Measurements from ENCODE around the gene SH3BP2. TPM values are rescaled to one million over a fixed set of nuclear protein-coding genes. Genes with fewer than 3 reads are reported as not detected.

Gene SH3BP2
- total and polyA plus RNA-seq, 10 donors: 42.0 to 295 (median 237) TPM

- peak in 2 of 3 donors; percentile 58 to 74 for TF ChIP-seq POLR2AphosphoS5 (IDR thresholded peaks at IDR 0.05)
- TF ChIP-seq, protein P1, sequence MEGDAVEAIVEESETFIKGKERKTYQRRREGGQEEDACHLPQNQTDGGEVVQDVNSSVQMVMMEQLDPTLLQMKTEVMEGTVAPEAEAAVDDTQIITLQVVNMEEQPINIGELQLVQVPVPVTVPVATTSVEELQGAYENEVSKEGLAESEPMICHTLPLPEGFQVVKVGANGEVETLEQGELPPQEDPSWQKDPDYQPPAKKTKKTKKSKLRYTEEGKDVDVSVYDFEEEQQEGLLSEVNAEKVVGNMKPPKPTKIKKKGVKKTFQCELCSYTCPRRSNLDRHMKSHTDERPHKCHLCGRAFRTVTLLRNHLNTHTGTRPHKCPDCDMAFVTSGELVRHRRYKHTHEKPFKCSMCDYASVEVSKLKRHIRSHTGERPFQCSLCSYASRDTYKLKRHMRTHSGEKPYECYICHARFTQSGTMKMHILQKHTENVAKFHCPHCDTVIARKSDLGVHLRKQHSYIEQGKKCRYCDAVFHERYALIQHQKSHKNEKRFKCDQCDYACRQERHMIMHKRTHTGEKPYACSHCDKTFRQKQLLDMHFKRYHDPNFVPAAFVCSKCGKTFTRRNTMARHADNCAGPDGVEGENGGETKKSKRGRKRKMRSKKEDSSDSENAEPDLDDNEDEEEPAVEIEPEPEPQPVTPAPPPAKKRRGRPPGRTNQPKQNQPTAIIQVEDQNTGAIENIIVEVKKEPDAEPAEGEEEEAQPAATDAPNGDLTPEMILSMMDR (IDR thresholded peaks at IDR 0.05 in 8 of 11, conservative IDR thresholded peaks at IDR 0.05 in 3 of 11): no peak
- no peak for TF ChIP-seq POLR2A (IDR thresholded peaks at IDR 0.05)
- peak overlapping the region in 2 of 8 donors; percentile 4 to 46 for H3K4me3 ChIP-seq
- 50 to 59% (median 55%) methylated on average over 22 to 28 of the region's 28 CpGs for WGBS, 5 donors
- peak; percentile 87 for DNase-seq
- H3K36me3 ChIP-seq: peaks cover 0 to 56% (median 0%) of the 10 kb centered on the region in 6 donors
- H3K27me3 ChIP-seq (replicated peaks in 1 of 7): no peaks in the 10 kb centered on the region
- peaks cover 73 to 97% (median 92%) of the 10 kb centered on the region in 6 donors for H3K4me1 ChIP-seq
- intact Hi-C loops (cut with DNase I; ENCODE audit: low total_unique reads): no loop called here
- H3K9me3 ChIP-seq: no peaks in the 10 kb centered on the region
- peak overlapping the region; percentile 70 to 98 (median 86) for H3K27ac ChIP-seq
These were observed 13.8 kb downstream of the SH3BP2 start for GRCh38 chr4:2806390-2807355.

GRCh38 chr4:2807571-2807970, 14.7 kb downstream of the SH3BP2 start:
- DNase-seq: peak; percentile 76
- intact Hi-C loops (cut with DNase I; ENCODE audit: low total_unique reads): no loop called here
- Histone ChIP-seq H3K36me3 (peaks cover 0 to 55% (median 0%) of the 10 kb centered on the region in 6 donors), H3K9me3 (no peaks in the 10 kb centered on the region), H3K27ac (peak overlapping the region in 7 of 8 donors; percentile 70 to 98 (median 87)), H3K27me3 (replicated peaks in 1 of 7) (no peaks in the 10 kb centered on the region), H3K4me3 (no peak overlapping the region), H3K4me1 (peaks cover 75 to 97% (median 96%) of the 10 kb centered on the region in 6 donors)
- TF ChIP-seq, protein P1 (IDR thresholded peaks at IDR 0.05 in 8 of 11, conservative IDR thresholded peaks at IDR 0.05 in 3 of 11): no peak
- TF ChIP-seq POLR2A (IDR thresholded peaks at IDR 0.05) (no peak), POLR2AphosphoS5 (IDR thresholded peaks at IDR 0.05) (no peak)
- WGBS, 5 donors: 83 to 91% (median 84%) methylated on average over 11 to 13 of the region's 13 CpGs

GRCh38 chr4:2808001-2808400, 15.1 kb downstream of the SH3BP2 start:
- H3K36me3 ChIP-seq: peaks cover 0 to 51% (median 0%) of the 10 kb centered on the region in 6 donors
- DNase-seq: peak; percentile 51
- no peaks in the 10 kb centered on the region for H3K27me3 ChIP-seq (replicated peaks in 1 of 7)
- TF ChIP-seq, protein P1 (IDR thresholded peaks at IDR 0.05 in 8 of 11, conservative IDR thresholded peaks at IDR 0.05 in 3 of 11): no peak
- no peak for TF ChIP-seq POLR2A (IDR thresholded peaks at IDR 0.05)
- no peak for TF ChIP-seq POLR2AphosphoS5 (IDR thresholded peaks at IDR 0.05)
- H3K4me1 ChIP-seq: peaks cover 75 to 97% (median 94%) of the 10 kb centered on the region in 6 donors
- H3K27ac ChIP-seq: peak overlapping the region in 5 of 8 donors; percentile 85 to 98 (median 89)
- H3K9me3 ChIP-seq: no peaks in the 10 kb centered on the region
- intact Hi-C loops (cut with DNase I; ENCODE audit: low total_unique reads): no loop called here
- 85 to 92% (median 89%) methylated on average over 7 of the region's 7 CpGs for WGBS, 5 donors
- H3K4me3 ChIP-seq: no peak overlapping the region
